ENCODE data around the gene ZNF264.

- TF ChIP-seq EP300 (IDR thresholded peaks at IDR 0.05; ENCODE audit: borderline replicate concordance in 1 of 2, low read depth in 2 of 2, low read length in 2 of 2) (no peak), CTCF (IDR thresholded peaks at IDR 0.05; ENCODE audit: control extremely low read depth in 1 of 3, insufficient read depth in 1 of 3, low read depth in 1 of 3, low read length in 3 of 3) (no peak), USF2 (IDR thresholded peaks at IDR 0.05; ENCODE audit: low read length) (no peak), POLR2A (IDR thresholded peaks at IDR 0.05; ENCODE audit: control extremely low read depth in 1 of 2, low read depth in 2 of 2, low read length in 2 of 2) (no peak), JUN (IDR thresholded peaks at IDR 0.05; ENCODE audit: low read depth, low read length) (no peak), ZNF274 (IDR thresholded peaks at IDR 0.05; ENCODE audit: borderline replicate concordance, extremely low read depth, low read length) (no peak), CHD2 (IDR thresholded peaks at IDR 0.05; ENCODE audit: low read length) (no peak), CHD7 (IDR thresholded peaks at IDR 0.05; ENCODE audit: insufficient replicate concordance, low read length) (no peak), BRCA1 (IDR thresholded peaks at IDR 0.05; ENCODE audit: low read depth, low read length) (no peak), RBBP5 (IDR thresholded peaks at IDR 0.05; ENCODE audit: borderline replicate concordance, low read depth, low read length) (no peak), BACH1 (IDR thresholded peaks at IDR 0.05; ENCODE audit: low read length) (no peak), EZH2 (IDR thresholded peaks at IDR 0.05; ENCODE audit: low read depth, low read length, severe bottlenecking) (no peak)
These were observed 38.4 kb upstream of the ZNF264 start for GRCh38 chr19:57152921-57153320.

Measured in H1 (cell line).